ENCODE results near the gene CACNG7. TPM values are rescaled to one million over a fixed set of nuclear protein-coding genes. Genes with fewer than 3 reads are reported as not detected.
A peak's percentile ranks its signal among the peaks of the same experiment; 100 is the strongest.

The CACNG7 gene
- total RNA-seq, 1 experiment from 2014 or later: not detected

DNA sequence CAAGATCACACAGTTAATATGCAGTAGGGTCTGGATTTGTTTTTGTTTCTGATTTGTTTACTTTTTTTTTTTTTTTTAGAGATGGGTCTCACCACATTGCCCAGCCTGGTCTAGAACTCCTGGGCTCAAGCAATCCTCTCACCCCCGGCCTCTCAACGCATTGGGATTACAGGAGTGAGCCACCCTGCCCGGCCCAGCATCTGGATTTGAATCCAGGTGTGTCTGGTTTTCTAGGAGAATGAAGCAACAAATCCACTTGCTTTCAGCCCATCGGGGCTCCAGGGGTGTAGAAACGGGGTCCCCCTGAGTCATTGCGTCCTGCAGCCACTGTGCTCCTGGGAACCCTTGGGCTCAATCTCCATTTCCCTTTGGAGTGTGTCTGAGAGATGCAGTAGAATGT is 60.3 kb downstream of the CACNG7 start:
- Histone ChIP-seq H3K9me2 (replicated peaks; ENCODE audit: insufficient read depth, low read length) (no peaks in the 10 kb centered on the region), H3K36me3 (ENCODE audit: insufficient read depth, low read length) (no peaks in the 10 kb centered on the region), H3K9me3 (ENCODE audit: low read length) (no peaks in the 10 kb centered on the region), H3K27me3 (ENCODE audit: low read length) (no peaks in the 10 kb centered on the region), H3K9ac (ENCODE audit: low read length) (no peak overlapping the region), H3K4me3 (ENCODE audit: low read length) (no peak overlapping the region), H3K27ac (ENCODE audit: low read length) (no peak overlapping the region), H3K79me2 (ENCODE audit: low read length) (no peaks in the 10 kb centered on the region), H4K20me1 (ENCODE audit: insufficient read depth, low read depth, low read length) (no peaks in the 10 kb centered on the region), H3K4me1 (ENCODE audit: low read length) (no peaks in the 10 kb centered on the region), H2AFZ (ENCODE audit: low read length) (no peak overlapping the region), H3K4me2 (ENCODE audit: low read depth, low read length, poor library complexity, severe bottlenecking) (no peak overlapping the region)
- no peak for DNase-seq

DNA sequence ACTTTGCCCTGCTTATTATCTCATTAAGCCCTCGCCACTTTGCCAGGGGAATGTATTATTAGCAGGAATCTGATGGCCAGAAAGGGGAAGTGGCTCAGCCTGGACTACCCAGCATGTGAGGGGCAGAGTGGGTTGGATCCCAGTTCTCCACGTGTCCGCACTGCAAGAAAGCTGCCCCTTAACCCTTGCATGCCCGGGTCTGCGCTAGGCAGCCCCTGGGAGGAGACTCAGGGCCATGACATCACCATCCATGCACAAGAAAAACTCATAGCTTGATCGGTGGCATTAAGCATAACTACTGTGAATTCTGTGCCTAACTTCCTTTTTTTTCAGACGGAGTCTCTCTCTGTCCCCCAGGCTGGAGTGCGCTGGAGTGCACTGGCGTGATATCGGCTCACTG is 62.6 kb downstream of the CACNG7 start:
- no peak for DNase-seq
- Histone ChIP-seq H3K27me3 (ENCODE audit: low read length) (no peaks in the 10 kb centered on the region), H3K36me3 (ENCODE audit: insufficient read depth, low read length) (no peaks in the 10 kb centered on the region), H3K4me2 (ENCODE audit: low read depth, low read length, poor library complexity, severe bottlenecking) (no peak overlapping the region), H3K9ac (ENCODE audit: low read length) (no peak overlapping the region), H2AFZ (ENCODE audit: low read length) (no peak overlapping the region), H3K9me3 (ENCODE audit: low read length) (no peaks in the 10 kb centered on the region), H3K79me2 (ENCODE audit: low read length) (no peaks in the 10 kb centered on the region), H3K4me1 (ENCODE audit: low read length) (no peaks in the 10 kb centered on the region), H4K20me1 (ENCODE audit: insufficient read depth, low read depth, low read length) (no peaks in the 10 kb centered on the region), H3K4me3 (ENCODE audit: low read length) (no peak overlapping the region), H3K9me2 (replicated peaks; ENCODE audit: insufficient read depth, low read length) (no peaks in the 10 kb centered on the region), H3K27ac (ENCODE audit: low read length) (no peak overlapping the region)

- H3K9ac ChIP-seq (ENCODE audit: low read length): no peak overlapping the region
- 0 out of 2 replicates have a peak overlapping the region, but pooled peaks have one; percentile 4 for H2AFZ ChIP-seq (ENCODE audit: low read length)
Observed at GRCh38 chr19:53977429-53977990, 68.4 kb downstream of the CACNG7 start.

GRCh38 chr19:53977991-53978731 is 69.1 kb downstream of the CACNG7 start:
- Histone ChIP-seq H3K27ac (ENCODE audit: low read length) (no peak overlapping the region), H3K9me3 (ENCODE audit: low read length) (peaks cover 12% of the 10 kb centered on the region), H3K36me3 (ENCODE audit: insufficient read depth, low read length) (no peaks in the 10 kb centered on the region), H3K9ac (ENCODE audit: low read length) (no peak overlapping the region), H3K4me3 (ENCODE audit: low read length) (no peak overlapping the region), H2AFZ (ENCODE audit: low read length) (no peak overlapping the region), H3K9me2 (replicated peaks; ENCODE audit: insufficient read depth, low read length) (no peaks in the 10 kb centered on the region), H3K27me3 (ENCODE audit: low read length) (peaks cover 2% of the 10 kb centered on the region; the same call in 1 of the 2 replicates), H3K4me2 (ENCODE audit: low read depth, low read length, poor library complexity, severe bottlenecking) (no peak overlapping the region), H3K4me1 (ENCODE audit: low read length) (no peaks in the 10 kb centered on the region), H4K20me1 (ENCODE audit: insufficient read depth, low read depth, low read length) (no peaks in the 10 kb centered on the region), H3K79me2 (ENCODE audit: low read length) (no peaks in the 10 kb centered on the region)
- DNase-seq: no peak

More at GRCh38 chr19:53977429-53977990, 68.4 kb downstream of the CACNG7 start:
- Histone ChIP-seq H3K27me3 (ENCODE audit: low read length) (peaks cover 2% of the 10 kb centered on the region; the same call in 1 of the 2 replicates), H3K9me2 (replicated peaks; ENCODE audit: insufficient read depth, low read length) (no peaks in the 10 kb centered on the region), H3K4me3 (ENCODE audit: low read length) (no peak overlapping the region), H3K4me1 (ENCODE audit: low read length) (no peaks in the 10 kb centered on the region), H3K4me2 (ENCODE audit: low read depth, low read length, poor library complexity, severe bottlenecking) (no peak overlapping the region), H3K79me2 (ENCODE audit: low read length) (no peaks in the 10 kb centered on the region), H3K9me3 (ENCODE audit: low read length) (peaks cover 12% of the 10 kb centered on the region), H4K20me1 (ENCODE audit: insufficient read depth, low read depth, low read length) (no peaks in the 10 kb centered on the region), H3K27ac (ENCODE audit: low read length) (no peak overlapping the region), H3K36me3 (ENCODE audit: insufficient read depth, low read length) (no peaks in the 10 kb centered on the region)
- peak; percentile 90 for DNase-seq

GRCh38 chr19:53978975-53979801 is 70.1 kb downstream of the CACNG7 start:
- no peaks in the 10 kb centered on the region for H3K4me1 ChIP-seq (ENCODE audit: low read length)
- H3K4me2 ChIP-seq (ENCODE audit: low read depth, low read length, poor library complexity, severe bottlenecking): no peak overlapping the region
- H3K4me3 ChIP-seq (ENCODE audit: low read length): no peak overlapping the region
- no peak for DNase-seq
- no peaks in the 10 kb centered on the region for H4K20me1 ChIP-seq (ENCODE audit: insufficient read depth, low read depth, low read length)
- H3K79me2 ChIP-seq (ENCODE audit: low read length): no peaks in the 10 kb centered on the region
- H3K9me3 ChIP-seq (ENCODE audit: low read length): peaks cover 12% of the 10 kb centered on the region
- no peak overlapping the region for H2AFZ ChIP-seq (ENCODE audit: low read length)
- no peak overlapping the region for H3K27ac ChIP-seq (ENCODE audit: low read length)
- H3K36me3 ChIP-seq (ENCODE audit: insufficient read depth, low read length): no peaks in the 10 kb centered on the region
- H3K27me3 ChIP-seq (ENCODE audit: low read length): peaks cover 2% of the 10 kb centered on the region; the same call in 1 of the 2 replicates
- H3K9me2 ChIP-seq (replicated peaks; ENCODE audit: insufficient read depth, low read length): no peaks in the 10 kb centered on the region
- H3K9ac ChIP-seq (ENCODE audit: low read length): no peak overlapping the region

DNA sequence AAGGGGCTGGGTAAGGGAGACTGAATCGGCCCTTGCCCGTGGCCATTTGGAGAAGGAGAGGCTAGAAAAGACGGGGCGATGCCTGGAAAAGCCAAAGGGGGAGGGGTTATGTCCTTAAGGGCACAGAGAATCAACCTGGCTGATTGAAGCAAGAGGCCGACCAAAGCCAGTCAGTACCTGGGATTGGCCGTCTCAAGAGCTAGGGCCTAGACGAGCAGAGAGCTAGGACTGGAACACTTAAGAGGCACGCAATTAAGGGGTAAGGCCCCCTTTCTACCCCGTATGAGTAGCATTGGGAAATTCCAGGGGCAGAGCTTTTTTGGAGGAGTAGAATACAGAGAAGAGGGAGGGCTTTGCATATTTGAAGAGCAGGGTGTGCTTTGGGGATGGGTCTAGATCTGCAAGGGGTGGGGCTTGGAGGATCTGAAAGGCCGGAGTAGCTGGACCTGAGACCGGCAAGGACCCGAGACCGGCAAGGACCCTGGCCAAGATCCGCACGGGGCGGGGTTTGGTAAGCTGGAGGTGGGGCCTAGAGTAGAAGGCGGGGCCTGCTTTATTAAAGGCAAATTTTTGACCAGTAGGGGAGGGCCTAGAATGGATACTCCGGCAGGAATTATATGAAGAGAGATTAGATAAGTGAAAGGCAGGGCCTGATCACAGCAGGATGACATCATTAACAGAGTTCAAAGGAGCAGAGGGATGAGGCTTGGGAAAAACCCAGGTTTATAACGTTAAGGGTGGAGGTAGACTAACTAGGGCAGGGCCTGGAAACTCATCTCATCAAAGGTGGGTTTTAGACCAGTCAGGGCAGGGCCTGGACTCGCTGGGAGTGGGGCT is 71.7 kb downstream of the CACNG7 start:
- no peak overlapping the region for H3K4me3 ChIP-seq (ENCODE audit: low read length)
- no peak overlapping the region for H2AFZ ChIP-seq (ENCODE audit: low read length)
- no peak for DNase-seq
- H3K4me1 ChIP-seq (ENCODE audit: low read length): no peaks in the 10 kb centered on the region
- H3K27ac ChIP-seq (ENCODE audit: low read length): no peak overlapping the region
- no peak overlapping the region for H3K9ac ChIP-seq (ENCODE audit: low read length)
- H3K27me3 ChIP-seq (ENCODE audit: low read length): peaks cover 2% of the 10 kb centered on the region; the same call in 1 of the 2 replicates
- H3K4me2 ChIP-seq (ENCODE audit: low read depth, low read length, poor library complexity, severe bottlenecking): no peak overlapping the region
- no peaks in the 10 kb centered on the region for H3K36me3 ChIP-seq (ENCODE audit: insufficient read depth, low read length)
- no peaks in the 10 kb centered on the region for H3K79me2 ChIP-seq (ENCODE audit: low read length)
- no peaks in the 10 kb centered on the region for H3K9me2 ChIP-seq (replicated peaks; ENCODE audit: insufficient read depth, low read length)
- no peaks in the 10 kb centered on the region for H4K20me1 ChIP-seq (ENCODE audit: insufficient read depth, low read depth, low read length)
- peaks cover 12% of the 10 kb centered on the region for H3K9me3 ChIP-seq (ENCODE audit: low read length)

DNA sequence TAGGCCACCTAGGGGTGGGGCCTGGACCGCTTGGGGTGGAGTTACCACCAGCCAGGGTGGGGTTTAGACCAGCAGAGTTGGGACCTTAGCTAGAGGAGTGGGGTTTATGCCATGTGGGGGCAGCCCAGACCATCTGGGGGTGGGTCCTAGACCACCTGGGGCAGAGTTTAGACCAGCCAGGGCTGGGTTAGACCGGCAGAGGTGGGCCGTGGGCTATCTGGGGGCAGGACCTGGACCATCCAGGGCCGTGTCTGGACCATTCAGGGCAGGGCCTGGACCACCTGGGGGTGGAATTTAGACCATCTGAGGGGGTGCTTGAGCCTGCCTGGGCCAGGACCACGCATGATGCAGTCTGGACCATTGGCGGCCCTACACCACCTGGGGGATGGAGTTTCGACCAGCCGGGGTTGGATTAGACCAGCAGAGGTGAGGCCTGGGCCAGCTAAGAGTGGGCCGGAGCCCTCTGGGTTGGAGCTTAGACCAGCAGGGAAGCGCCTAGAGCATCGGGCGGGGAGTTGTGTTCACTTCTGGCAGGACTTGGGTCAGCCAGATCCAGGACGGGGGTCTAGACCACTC is 72.4 kb downstream of the CACNG7 start:
- H3K27ac ChIP-seq (ENCODE audit: low read length): no peak overlapping the region
- no peak overlapping the region for H3K9ac ChIP-seq (ENCODE audit: low read length)
- no peak for DNase-seq
- H3K4me3 ChIP-seq (ENCODE audit: low read length): no peak overlapping the region
- peaks cover 12% of the 10 kb centered on the region for H3K9me3 ChIP-seq (ENCODE audit: low read length)
- no peak overlapping the region for H2AFZ ChIP-seq (ENCODE audit: low read length)
- no peaks in the 10 kb centered on the region for H3K4me1 ChIP-seq (ENCODE audit: low read length)
- peaks cover 2% of the 10 kb centered on the region; the same call in 1 of the 2 replicates for H3K27me3 ChIP-seq (ENCODE audit: low read length)
- H4K20me1 ChIP-seq (ENCODE audit: insufficient read depth, low read depth, low read length): no peaks in the 10 kb centered on the region
- H3K4me2 ChIP-seq (ENCODE audit: low read depth, low read length, poor library complexity, severe bottlenecking): no peak overlapping the region
- no peaks in the 10 kb centered on the region for H3K9me2 ChIP-seq (replicated peaks; ENCODE audit: insufficient read depth, low read length)
- no peaks in the 10 kb centered on the region for H3K36me3 ChIP-seq (ENCODE audit: insufficient read depth, low read length)
- no peaks in the 10 kb centered on the region for H3K79me2 ChIP-seq (ENCODE audit: low read length)

Data from Karpas-422 (cell line).